HPDE6-E6E7 (cell line): ENCODE results near the gene SLC12A6.
A peak's percentile ranks its signal among the peaks of the same experiment; 100 is the strongest.
"Not testable (repeated sequence)": the region's sequence is repeated elsewhere in the genome, so short reads cannot be mapped to it uniquely, and the experiment has no call there.

Experiments
- DNase-seq: peaks from one replicate; pipeline ENCODE4 v3.0.0; 2011; ENCODE audit warnings: missing footprints; ENCODE audit errors: extremely low spot score

The SLC12A6 gene

DNA sequence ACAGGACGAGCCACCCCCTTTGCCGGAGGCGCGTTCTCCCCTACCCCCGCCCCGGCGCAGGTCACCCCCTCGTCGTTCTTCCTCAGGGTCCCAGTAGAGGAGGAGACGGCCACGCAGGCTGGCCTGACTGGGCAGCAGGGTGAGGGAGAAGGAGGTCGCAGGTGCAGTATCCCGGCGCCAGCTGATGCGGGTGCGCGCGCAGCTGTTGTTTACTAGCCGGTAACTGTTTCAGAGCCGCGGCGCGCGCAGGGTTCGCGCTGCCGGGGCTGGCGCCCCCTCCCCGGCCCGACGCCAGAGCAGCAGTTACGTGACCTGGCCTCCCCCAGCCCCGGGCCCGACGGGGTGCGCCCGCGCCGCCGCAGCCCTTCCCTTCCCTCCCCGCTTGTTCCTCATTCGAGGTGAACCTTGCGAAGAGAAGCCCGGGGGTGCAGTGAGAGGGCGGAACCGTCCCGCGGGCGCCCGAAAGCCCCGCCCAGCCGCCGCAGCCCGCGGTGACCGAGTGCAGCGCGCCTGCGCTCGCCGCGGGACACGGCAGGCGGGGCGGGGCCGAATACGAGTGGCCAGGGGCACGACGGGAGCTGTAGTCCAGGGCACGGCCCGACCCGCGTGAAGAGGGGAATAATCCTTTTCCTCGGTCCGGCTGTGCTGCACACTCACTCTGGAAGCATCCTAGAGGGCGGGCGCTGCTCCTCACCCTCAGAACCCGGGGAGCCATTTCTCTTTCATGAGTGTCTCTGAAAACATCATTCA lies at the start of gene SLC12A6:
SLC12A6 (minus strand) TSS at position 225 of the 750 bp plus-strand sequence. CDS start 1,101 bp downstream, outside the sequence.
- peak; percentile 88 for DNase-seq

DNA sequence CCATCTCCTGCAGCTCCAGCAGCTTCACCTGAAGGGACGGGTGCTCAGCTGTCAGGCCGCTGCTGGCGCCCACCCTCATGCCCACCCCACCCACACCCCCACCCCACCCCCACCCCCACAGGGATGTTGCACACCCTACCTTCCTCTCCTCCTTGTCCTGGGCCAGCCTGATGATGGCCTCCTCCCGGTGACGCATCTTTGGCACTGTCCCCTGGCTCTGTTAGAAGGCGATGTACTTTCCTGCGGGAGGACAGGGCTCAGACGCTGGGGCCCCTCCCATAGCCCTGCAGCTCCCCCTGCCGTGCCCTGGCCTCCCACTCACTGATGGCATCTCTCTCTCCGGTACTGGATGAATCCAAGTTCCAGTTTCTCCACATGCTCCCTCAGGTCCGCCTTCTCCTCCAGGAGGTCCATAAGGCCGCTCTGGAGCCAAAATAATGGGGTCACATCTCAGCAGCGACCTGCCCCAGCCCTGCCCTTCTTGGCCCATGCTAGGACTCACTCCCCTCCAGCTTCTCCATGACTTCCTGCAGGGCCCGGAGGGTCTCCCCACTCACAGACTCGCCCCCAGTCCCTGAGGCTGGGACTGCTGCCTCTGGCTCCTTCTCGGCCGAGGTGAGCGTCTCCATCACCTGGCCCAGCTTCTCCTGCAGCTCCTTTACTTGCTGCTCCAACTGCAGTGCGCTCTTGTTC lies 44.4 kb upstream of the SLC12A6 start:
- DNase-seq, result not testable (repeated sequence)

DNA sequence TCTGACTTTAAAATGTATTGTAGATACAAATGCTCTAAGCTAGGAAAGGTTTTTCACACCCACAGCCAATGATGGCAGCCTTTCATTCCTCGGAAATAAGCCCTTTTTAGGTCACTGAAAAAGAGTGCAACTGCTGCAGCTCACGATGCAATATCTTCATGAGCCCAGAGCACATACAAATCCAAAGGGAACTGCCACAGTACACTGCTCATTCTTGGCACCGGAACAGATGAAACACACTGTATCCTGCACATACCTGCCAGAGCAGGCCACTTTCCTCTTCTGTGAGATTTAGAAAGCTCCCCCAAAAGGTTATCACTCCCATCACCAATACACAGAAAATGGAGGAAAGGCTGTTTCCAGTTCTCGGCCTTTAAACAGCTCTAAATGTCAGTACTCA lies 42.9 kb upstream of the SLC12A6 start:
- not testable (repeated sequence) for DNase-seq

DNA sequence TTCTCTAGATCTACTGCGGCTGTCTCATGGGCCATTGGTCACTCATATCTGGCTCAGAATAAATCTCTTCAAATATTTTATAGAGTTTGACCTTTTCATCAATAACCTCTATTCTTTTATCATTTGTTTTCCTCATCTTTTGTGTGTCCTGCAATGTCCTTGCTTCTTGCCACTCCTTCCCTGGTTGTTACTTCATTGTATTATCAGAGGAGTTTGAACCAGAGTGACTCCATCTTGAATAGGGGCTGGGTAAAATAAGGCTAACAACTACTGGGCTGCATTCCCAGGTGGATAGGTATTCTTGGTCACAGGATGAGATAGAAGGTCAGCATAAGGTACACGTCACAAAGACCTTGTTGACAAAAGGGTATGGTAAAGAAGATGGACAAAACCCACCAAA lies 39.3 kb upstream of the SLC12A6 start:
- DNase-seq, result no peak

DNA sequence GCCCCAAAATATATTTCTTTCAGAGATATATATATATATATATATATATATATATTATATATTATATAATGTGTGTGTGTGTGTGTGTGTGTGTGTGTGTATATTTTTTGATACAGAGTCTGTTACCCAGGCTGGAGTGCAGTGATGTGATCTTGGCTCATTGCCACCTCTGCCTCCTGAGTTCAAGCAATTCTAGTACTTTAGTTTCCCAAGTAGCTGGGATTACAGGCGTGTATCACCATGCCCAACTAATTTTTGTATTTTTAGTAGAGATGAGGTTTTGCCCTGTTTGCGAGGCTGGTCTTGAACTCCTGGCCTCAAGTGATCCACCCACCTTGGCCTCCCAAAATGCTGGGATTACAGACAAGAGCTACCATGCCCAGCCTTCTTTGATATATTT lies 38.0 kb upstream of the SLC12A6 start:
- not testable (repeated sequence) for DNase-seq

DNA sequence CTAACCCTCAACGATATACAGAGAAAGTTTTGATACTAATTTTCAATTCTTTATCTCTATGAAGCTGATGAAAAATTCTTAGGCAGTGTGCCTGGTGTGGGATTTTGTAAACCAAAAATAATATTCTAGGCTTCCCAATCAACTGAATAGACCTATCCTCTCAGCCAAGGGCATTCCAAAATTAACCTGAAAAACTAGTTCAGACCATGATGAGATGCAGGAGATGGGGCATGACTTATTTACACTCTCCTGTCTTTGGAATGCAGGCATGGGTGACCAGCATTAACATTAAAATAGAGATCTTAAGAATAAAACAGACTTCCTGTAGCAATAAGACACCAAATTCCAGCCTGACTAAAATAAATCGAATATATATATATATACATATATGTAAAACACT lies 37.2 kb upstream of the SLC12A6 start:
- DNase-seq, result no peak

DNA sequence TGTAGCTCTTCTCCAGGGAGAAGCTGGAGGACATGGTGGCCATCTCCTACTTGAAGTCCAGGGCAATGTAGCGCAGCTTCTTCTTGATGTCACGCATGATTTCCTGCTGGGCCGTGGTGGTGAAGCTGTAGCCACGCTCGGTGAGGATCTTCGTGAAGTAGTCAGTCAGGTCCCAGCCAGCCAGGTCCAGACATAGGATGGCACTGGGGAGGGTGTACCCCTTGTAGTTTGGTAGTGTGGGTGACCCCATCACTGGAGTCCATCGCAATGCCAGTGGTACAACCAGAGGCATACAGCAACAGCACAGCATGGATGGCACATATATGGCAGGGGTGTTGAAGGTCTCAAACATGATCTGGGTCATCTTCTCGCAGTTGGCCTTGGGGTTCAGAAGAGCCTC lies 36.4 kb upstream of the SLC12A6 start:
- DNase-seq, result no peak

DNA sequence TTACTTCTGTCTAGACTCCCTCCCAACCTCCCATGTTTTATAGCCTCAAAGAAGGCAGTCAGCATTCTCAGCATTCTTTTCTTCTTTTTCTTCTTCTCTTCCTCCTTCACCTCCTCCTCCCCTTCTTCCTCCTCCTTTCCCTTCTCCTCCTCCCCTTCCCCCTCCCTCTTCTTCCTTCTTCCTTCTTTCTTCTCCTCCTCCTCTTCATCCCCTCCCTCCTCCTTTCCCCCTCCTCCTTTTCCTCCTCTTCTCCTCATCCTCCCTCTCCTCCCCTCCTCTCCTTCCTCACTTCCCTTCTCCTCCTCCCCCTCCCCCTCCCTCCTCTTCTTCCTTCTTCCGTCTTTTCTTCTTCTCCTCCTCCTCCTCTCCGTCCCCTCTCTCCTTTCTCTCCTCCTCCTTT lies 33.1 kb upstream of the SLC12A6 start:
- DNase-seq, result no peak

DNA sequence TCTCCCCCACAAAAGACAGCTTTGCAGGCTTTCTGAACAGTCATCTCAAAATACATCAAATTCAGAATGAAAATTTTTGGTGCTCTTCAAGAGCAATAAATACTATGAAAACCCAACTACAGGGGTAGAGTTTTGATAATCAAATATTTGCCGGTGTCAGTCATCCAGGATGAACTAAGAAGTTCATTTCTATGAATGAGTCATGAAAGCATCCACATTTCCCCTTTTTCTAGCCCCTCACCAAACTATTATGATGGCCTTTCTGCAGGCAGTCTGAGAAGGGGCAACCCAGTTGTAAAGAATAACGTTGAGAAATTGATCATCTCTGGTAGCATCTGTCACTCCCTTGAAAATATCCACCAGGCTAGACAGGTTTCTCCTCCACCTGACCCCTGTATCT lies 32.5 kb upstream of the SLC12A6 start:
- no peak for DNase-seq

DNA sequence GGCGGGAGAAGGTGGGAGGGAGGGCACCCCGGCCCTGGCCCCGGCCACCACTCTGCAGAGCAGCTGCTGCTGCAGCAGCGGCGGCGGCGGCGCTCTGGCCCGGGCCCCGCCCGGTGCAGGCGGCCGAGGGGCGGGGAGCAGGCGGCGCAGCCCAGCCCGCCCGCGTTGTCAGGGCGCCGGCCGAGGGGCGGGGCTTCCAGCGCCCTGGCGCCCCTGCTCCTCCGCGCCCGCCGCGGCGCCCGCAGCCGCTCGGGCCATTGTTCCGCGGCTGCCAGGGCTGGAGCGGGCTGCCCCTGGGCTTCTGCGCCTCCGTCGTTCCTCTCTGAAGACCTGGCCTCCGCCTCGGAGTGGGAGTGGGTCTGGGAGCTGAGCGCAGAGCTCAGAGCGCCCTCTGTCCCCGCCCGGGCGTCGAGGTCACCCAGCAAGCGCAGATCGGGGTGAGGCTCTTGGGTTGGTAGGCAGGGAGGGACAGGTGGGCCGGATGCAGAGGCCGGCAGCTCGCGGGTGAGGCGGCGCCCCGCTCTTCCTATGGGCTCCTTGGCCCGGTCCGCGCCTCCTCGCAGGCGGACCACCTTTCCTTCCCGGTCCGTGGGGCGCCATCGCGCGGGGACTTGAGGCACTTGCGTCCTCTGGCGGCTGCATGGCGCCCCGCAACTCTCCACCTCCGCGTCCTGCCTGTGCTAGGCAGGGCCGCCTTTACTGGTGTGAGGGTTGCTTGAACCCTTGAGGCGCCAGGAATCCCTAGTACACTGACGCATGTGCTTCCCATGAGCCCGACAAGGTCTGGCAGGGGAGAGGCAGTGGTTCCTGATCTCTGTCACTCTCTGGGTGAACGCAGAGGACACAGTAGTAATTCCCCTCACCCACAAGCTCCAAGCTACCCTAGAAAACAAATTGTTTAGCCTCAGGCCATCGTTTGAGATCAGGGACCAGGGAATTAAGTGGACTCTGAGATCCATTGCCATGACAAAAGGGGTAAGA lies 29.8 kb upstream of the SLC12A6 start, which contains the start of gene LPCAT4:
LPCAT4 (minus strand) TSS at position 96 of the 981 bp plus-strand sequence. CDS start 96 bp downstream, outside the sequence.
- peak; percentile 83 for DNase-seq

DNA sequence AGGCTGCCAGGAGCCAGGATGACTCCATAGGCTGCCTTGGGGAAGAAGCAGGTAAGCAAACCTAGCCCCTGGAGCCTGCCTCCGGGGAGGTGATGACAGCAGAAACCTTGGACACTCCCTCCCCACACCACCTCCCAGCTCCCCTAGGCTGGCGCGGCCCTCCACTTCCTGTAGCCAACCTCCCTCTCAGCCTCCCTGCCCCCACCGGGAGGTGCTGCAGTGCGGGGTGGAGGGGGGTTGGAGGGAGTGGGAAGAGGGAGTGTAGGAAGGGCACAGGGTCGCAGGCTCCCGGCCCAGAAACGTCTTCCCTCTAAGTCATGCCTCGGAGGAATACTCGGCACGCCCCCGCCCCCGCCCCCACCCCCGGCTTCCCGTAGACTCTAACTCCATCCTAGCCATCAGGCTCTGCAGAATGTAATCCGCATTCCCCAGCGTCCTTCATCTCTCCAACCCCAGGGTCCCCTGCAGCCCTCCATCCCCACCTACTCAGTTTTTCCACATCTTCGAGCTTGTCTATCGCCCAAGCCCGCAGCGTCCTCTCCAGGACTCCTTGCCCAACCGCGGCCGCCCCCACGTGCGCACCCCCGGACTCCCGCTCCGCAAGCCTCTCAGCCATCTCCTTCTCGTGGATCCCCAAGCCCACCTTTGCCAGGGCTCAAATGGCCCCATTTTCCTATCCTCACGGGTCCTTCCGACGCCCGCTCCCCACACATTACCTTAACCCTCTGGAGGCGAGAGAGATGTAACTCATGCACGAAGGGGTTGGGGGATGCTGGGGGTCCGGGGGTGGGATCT lies 28.9 kb upstream of the SLC12A6 start:
- no peak for DNase-seq

DNA sequence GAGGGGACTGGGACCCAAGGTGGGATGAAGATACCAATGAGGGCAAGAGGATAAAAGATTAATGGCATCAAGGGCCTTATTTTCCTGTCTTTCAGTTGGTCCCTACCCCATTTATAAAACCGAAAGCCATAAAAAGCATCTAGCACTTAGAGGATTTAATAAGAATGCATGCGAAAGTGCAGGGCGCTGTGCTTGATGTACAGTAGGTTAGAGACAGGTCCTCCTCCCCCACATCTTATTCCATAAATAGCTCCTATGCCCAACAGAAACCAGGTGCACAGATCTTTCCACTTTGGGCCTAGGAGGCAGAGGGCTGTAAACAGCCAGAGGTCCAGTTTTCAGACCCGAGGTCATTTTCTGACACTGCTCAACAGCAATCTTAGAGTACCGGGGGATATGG lies 28.3 kb upstream of the SLC12A6 start:
- DNase-seq, result no peak

DNA sequence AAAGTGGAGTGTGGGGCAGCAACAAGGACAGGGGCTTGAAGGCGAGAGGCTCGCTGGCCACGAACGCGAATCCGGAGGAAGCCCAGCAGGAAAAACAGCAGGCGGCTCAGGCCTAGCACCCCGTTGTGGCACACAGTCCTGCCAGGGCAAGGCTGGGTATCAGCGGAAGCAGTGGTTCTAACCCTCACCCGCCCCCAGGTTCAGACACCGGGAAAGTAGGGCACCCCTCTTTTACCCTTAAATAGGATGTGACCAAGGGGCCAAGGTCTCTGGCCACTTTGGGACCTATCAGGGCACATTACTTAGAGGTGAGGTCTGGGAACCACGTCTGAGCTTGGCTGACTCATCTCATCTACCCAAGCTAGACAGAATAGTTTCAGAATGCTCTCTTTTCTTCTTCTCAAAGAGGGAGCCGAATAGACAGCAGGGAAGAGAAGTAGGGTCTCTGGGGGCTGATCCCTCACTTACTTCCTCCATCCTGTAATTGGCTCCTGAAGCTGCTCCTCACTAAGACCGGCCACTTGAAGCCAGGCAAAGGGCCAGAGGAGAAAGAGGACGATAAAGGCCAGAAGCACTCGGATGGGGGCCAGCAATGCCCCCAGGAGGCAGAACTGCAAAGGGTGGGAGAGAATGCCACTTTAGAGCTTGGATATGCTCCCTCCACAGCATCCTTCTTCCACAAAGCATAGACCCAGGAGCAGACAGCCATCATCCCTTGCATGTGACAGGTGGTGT lies 27.7 kb upstream of the SLC12A6 start:
- DNase-seq, result no peak

DNA sequence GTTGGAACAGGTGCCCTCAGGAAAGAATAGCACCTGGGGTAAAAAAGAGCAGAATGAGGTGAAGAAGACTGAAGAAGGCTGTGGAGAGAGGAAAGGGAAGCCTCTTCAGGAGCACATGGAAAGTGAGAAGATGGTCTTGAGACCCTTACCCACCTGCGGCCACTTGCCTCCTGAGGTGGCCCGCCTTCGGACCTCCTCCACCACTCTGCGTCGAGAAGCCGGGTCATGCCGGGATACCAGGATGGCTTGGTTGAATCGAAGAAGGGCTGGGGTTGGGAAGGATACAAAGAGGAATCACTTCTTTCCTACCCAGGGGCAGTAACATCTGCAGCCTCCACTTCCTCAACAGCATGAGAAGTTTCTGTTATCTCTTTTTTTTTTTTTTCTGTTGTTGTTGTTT lies 26.5 kb upstream of the SLC12A6 start:
- no peak for DNase-seq

DNA sequence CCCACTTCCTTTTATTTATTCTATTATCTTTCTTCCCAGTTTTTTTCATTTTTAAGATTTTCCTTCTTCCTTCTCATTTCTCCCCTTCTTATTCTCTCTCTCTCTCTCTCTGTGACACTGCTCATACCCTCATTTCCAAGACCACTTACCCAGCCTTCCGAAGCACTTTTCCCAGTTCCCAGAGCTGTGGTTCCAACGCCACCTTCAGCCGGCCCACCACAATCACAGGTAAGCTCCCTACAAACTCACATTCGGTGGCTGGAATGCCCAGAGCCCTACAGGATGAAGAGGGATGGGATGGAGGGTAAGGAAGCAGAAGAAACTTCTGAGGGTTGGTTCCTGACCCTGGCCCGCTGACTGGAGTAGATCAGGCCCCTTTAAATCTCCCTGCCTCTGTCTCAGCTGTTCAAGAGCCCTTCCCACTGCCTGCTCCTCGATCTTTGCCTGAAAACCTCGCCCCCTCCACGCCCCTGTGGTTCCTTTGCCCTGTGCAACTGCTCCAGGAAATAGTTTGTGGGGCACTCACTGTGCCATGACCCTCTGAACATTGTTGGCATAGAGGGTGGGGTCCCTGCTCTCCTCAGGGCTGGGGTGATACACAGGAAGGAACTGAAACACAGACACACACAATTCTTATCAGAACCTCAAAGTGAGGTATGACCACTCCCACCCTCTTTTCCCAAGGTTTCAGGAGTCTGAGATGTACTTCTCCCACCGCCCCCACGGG lies 24.6 kb upstream of the SLC12A6 start:
- no peak for DNase-seq

DNA sequence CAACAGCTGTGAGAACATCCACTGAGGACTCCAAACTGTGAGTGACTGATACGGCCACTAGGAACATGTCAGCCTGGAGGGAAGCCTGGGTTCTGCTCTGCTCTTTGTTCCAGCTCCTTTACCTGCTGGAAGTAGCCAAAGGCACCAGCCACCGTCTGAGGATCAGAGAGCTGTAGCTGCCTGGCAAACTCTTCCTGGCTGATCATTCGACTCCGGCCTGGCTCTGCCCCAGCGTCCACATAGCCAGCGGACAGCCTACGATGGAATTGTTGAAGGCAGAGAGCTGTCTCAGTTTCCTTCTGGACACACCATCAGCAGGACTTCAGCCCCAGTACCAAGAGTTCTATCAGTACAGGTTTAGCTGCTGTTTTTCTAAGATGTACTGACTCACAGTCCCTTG lies 23.7 kb upstream of the SLC12A6 start:
- DNase-seq, result no peak

DNA sequence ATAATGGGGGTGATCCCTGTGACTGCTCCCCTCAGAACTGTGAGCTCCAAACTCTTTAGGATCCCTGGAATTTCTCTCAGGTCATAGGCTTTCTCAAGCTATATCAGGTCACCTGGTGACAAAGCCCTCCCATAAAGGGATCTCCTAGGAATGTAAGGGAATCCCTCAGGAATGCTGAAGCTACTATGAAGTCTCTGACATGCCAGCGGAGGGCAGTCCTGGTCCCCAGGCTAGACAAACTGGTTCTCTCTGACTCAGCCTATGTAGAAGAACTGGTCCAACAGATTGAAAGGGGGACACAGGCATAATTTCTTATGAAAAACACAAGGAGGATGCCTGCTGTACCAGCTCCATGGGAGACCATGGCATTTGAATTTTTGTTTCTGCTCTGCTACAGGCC lies 22.7 kb upstream of the SLC12A6 start:
- peak; percentile 76 for DNase-seq

DNA sequence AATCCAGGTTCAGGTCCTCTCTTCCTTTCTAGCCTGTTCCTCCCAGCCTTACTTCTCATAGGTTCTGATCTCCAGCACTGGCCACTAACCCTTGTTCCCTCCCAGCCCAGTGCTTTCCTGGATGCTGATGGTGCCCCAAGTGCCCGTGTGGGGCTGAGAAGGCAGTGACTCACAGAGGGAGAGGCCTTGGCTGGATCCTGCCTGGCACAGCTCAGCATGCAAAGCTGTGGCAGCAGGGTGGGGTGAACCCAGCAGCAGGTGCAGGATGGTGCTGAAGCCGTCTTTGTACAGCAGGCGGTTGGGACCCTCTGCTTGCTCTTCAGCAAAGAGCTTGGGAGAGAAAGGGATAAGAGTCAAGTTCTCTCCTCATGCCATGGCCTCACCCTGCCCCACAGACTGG lies 21.8 kb upstream of the SLC12A6 start:
- DNase-seq, result peak; percentile 74

DNA sequence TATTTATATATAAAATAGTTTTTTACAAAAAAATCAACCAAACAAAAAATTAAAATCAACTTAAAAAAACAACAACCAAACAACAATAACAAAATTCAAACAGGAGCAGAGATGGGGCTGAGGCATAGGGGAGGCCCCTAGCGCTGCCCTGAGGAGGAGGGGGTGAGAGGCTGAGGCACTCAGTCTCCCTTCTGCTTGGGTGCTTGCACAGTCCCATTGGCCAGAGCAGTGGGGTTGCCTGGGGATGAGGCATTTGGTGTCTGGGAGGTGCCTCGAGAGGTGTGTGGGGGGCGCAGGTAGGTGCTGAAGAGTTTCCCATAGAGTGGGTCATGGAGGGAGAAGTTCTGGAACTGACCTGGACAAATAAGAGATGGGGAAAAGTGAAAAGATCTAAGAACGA lies 21.4 kb upstream of the SLC12A6 start:
- DNase-seq, result no peak

DNA sequence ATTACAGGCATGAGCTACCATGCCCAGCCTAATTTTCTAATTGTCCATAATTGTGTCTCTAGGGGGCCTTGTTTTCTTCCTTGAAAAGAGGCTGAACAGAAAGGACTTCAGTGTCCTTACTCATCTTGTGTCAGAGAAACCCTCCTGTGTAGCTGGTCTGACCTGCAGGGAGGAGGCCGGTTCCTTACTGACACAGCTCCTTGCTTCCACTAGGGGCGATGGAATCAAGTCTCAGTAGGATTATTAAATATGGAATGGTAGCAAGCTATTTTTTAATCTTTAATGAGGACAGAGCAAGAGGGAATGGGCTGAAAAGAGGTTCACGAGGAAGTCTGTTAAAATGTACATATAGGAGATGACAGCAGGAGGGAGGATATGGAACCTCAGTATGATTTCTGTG lies 20.8 kb upstream of the SLC12A6 start:
- DNase-seq, result no peak
